GM10248 (cell line): Measurements from ENCODE around the gene FOXQ1.

ENCODE experiments used
- CTCF ChIA-PET: fragments of 300-600 bp; sonication (Branson Sonifier 250); formaldehyde crosslinking; extraction: SDS; loops from one replicate; lab custom pipeline; 2021; ENCODE audit warnings: antibody characterized with exemption; lab: Yijun Ruan, JAX
- POLR2A ChIA-PET: fragments of 350-650 bp; sonication (Branson Sonifier 250); formaldehyde crosslinking; extraction: SDS; loops from one replicate; lab custom pipeline; 2020; ENCODE audit warnings: antibody characterized with exemption; lab: Yijun Ruan, JAX
- DNase-seq: peaks from one replicate; pipeline ENCODE4 v3.0.0; 2012; ENCODE audit errors: extremely low spot score
- TF ChIP-seq, protein P1 (sequence below): IDR thresholded peaks from 2 replicates; pipeline ENCODE4 v1.5.1; 2012; ENCODE audit warnings: mild to moderate bottlenecking, low read depth; ENCODE audit errors: extremely low read depth, missing control alignments, control extremely low read depth

FOXQ1 gene

GRCh38 chr6:1267057-1267732, 44.7 kb upstream of the FOXQ1 start:
- POLR2A ChIA-PET: no interaction called here
- CTCF ChIA-PET: interaction anchor here (1.6 kb wide), 1 partner anchor 11 kb away, joined by 5 read pairs; no protein-coding TSS in a partner anchor

DNA sequence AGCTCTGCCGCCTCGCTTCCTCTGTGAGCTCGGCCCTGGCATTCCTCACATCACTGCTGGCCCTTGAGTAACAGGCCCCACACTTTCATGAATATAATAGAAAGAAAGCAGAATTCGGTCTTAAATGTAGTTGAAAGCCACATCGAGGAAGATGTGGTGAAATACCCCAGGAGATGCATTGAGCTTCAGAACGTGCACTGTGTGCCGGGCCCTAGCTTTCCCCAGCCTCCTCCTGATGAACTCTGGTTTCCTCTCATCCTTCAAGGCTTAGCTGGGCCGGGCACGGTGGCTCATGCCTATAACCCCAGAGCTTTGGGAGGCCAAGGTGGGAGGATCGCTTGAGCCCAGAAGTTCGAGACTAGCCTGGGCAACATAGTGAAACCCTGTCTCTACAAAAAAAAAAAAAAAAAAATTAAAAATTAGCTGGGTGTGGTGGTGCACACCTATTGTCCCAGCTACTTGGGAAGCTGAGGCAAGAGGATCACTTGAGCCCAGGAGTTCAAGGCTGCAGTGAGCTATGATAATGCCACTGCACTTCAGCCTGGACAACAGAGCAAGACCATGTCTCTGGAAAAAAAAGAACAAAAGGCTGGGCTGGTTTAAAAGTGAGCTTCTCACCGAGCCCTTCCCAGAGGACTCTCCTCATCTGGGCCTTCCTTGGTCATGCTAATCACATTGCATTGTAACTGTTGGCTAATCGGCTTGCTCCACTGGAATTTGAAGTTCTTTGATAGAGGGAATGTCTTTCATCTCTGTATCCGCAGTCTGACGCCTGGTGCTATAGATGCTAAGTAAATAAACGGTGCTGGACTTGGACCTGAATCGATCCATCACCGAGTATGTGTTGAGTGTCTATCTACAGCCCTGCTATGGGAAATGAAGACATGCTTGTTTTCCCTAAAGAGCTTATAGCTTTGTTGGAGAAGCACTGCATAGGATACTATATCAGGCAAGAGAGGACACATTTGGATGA, 43.8 kb upstream of the FOXQ1 start:
- ChIA-PET POLR2A (no interaction called here), CTCF (interaction anchor here (1.3 to 1.7 kb wide), 4 partner anchors 12 to 27 kb away, joined by 4 to 5 read pairs (median 5); no protein-coding TSS in a partner anchor)
- TF ChIP-seq, protein P1, sequence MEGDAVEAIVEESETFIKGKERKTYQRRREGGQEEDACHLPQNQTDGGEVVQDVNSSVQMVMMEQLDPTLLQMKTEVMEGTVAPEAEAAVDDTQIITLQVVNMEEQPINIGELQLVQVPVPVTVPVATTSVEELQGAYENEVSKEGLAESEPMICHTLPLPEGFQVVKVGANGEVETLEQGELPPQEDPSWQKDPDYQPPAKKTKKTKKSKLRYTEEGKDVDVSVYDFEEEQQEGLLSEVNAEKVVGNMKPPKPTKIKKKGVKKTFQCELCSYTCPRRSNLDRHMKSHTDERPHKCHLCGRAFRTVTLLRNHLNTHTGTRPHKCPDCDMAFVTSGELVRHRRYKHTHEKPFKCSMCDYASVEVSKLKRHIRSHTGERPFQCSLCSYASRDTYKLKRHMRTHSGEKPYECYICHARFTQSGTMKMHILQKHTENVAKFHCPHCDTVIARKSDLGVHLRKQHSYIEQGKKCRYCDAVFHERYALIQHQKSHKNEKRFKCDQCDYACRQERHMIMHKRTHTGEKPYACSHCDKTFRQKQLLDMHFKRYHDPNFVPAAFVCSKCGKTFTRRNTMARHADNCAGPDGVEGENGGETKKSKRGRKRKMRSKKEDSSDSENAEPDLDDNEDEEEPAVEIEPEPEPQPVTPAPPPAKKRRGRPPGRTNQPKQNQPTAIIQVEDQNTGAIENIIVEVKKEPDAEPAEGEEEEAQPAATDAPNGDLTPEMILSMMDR: no peak
- DNase-seq: no peak

More at GRCh38 chr6:1267057-1267732, 44.7 kb upstream of the FOXQ1 start:
- TF ChIP-seq, protein P1: no peak
- no peak for DNase-seq

GRCh38 chr6:1271071-1271763, 40.7 kb upstream of the FOXQ1 start:
- CTCF ChIA-PET: no interaction called here
- POLR2A ChIA-PET: no interaction called here
- DNase-seq: no peak
- TF ChIP-seq, protein P1: no peak

DNA sequence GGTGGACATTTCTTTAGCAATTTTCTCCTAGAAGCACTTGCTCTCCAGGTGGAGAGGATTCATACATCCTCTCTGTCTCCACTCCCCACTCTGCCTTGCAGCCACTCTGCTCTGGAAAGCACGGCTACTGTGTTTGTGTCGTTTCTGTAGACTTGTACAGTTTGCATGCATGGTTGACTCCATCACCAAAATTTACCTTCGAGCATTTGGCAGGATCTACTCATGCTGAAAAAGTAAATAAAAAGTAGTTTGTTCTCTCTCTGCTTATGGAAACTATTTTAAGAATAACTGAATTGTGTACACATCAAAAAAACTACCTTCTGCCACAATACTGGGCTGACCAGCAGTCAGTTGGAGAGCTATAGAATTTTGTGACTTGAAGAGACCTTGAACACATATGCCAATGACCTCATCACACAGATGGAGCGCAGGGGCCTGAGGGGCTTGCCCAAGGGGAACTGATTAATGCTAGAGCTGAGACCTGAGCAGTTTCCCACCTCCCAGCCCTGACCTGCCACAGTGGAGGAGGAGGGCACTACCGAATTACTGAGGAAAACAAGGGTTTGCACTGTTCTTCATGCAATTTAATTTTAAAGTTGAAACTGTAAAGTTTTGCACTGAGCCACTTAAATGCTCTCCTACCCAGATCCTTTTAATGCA, 33.7 kb upstream of the FOXQ1 start:
- DNase-seq: no peak
- ChIA-PET POLR2A (no interaction called here), CTCF (no interaction called here)
- TF ChIP-seq, protein P1: no peak

- POLR2A ChIA-PET: no interaction called here
- no peak for DNase-seq
- CTCF ChIA-PET: no interaction called here
- TF ChIP-seq, protein P1: no peak
Measured at GRCh38 chr6:1279065-1279464, 32.8 kb upstream of the FOXQ1 start.
